Breast epithelium (tissue), 3 donors: Measurements from ENCODE around the gene C4orf36.

Source experiments
- CTCF ChIP-seq, 3 donors: fragments of 450-650 bp; IDR thresholded peaks; one replicate each; pipeline ENCODE4 v1.5.1; 2016 to 2017; ENCODE audit warnings: antibody characterized with exemption in 3 of 3, mild to moderate bottlenecking in 3 of 3, moderate library complexity in 3 of 3
- POLR2A ChIP-seq: fragments of 450-650 bp; IDR thresholded peaks from one replicate; pipeline ENCODE4 v1.6.1; 2016; ENCODE audit warnings: antibody characterized with exemption, mild to moderate bottlenecking, moderate library complexity
- POLR2AphosphoS5 ChIP-seq, 3 donors: sonication (generic); formaldehyde crosslinking; IDR thresholded peaks; one replicate each; pipeline ENCODE4 v1.6.1; 2017; ENCODE audit warnings: antibody characterized with exemption in 3 of 3

GRCh38 chr4:86845593-86845992, 46.6 kb downstream of the C4orf36 start:
- TF ChIP-seq CTCF (IDR thresholded peaks at IDR 0.05): no peak
- TF ChIP-seq POLR2A: no peak
- no peak for TF ChIP-seq POLR2AphosphoS5 (IDR thresholded peaks at IDR 0.05)
